HL-60 (cell line): ENCODE measurements around the gene MYCBPAP.

ENCODE experiments used
- CTCF ChIP-seq: IDR thresholded peaks from one replicate; pipeline ENCODE4 v1.5.1; 2011; ENCODE audit warnings: low read length, control low read depth, inconsistent platforms; ENCODE audit not compliant: insufficient read depth
- GABPA ChIP-seq: IDR thresholded peaks from 2 replicates; pipeline ENCODE4 v1.6.1; 2012; ENCODE audit warnings: low read depth
- POLR2AphosphoS5 ChIP-seq: IDR thresholded peaks from 2 replicates; pipeline ENCODE4 v1.6.1; 2012; ENCODE audit warnings: low read depth
- REST ChIP-seq: IDR thresholded peaks from 2 replicates; pipeline ENCODE4 v1.6.1; 2012; ENCODE audit warnings: low read depth; ENCODE audit not compliant: insufficient replicate concordance
- SPI1 ChIP-seq: IDR thresholded peaks from 2 replicates; pipeline ENCODE4 v1.6.1; 2012; ENCODE audit warnings: low read depth, mild to moderate bottlenecking, borderline replicate concordance

- no peak for TF ChIP-seq CTCF
- no peak for TF ChIP-seq REST
- no peak for TF ChIP-seq POLR2AphosphoS5
- TF ChIP-seq GABPA, result no peak
- TF ChIP-seq SPI1, result no peak
Observed at GRCh38 chr17:50518384-50519023, 10.3 kb downstream of the MYCBPAP start.
